NCI-H1417 treated with DMSO at 0.1 percent for 48 hours (cell line): Measurements from ENCODE around the gene DEF6.
"Not testable (repeated sequence)": the region's sequence is repeated elsewhere in the genome, so short reads cannot be mapped to it uniquely, and the experiment has no call there.

ENCODE experiments used
- DNase-seq: peaks from one replicate; lab custom pipeline; 2025; lab: John Stamatoyannopoulos, UW

The DEF6 gene

DNA sequence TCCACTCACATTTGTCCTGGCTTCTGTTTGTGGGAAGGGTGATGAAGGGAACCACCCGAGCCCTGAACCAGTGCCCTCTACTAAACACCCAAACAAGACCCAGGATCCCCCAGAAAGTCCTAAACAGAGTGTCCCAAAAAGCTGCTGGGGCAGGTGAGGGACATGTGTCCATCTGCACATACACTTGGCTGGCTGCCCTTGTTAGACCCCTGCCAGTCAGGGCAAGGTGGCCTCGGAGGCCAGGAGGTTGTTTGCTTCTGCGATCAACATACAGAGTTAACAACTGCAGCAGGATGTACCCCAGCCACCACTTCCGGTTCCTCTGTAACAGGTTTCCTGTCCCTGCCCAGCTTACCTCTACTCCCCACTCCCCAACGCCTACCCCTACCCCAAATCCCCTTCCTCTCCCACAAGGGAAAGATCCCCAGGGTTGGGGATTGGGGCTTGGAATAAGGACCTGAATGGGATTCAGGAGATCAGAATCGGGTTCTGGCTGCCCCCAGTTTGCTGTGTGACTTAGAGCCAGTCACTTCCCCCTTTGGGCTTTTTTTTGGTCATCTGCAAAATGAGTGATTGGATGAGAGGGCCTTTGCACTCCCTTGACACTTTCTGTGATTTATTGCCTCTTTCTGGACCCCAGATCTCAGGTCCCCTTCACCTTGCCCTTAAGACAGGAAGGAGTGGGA, 13.9 kb downstream of the DEF6 start:
- DNase-seq, result no peak

DNA sequence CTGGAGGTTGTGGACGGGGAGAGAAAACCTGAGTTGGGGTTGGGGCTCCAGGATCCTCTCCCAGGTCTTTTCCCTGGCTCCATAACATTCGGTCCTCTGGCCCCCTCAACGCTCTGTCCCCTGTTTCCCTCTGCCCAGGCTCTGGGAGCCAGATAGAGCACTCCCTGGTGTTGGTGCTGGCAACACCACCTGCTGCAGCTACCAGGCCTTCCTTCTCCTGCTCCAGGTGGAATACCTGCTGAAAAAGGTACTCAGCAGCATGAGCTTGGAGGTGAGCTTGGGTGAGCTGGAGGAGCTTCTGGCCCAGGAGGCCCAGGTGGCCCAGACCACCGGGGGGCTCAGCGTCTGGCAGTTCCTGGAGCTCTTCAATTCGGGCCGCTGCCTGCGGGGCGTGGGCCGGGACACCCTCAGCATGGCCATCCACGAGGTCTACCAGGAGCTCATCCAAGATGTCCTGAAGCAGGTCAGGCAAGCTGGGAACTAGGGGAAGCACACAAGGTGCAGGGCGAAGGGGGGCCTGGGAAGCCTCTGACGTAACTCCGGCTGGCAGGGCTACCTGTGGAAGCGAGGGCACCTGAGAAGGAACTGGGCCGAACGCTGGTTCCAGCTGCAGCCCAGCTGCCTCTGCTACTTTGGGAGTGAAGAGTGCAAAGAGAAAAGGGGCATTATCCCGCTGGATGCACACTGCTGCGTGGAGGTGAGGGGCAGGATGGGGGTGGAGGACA, 14.6 kb downstream of the DEF6 start:
- no peak for DNase-seq

DNA sequence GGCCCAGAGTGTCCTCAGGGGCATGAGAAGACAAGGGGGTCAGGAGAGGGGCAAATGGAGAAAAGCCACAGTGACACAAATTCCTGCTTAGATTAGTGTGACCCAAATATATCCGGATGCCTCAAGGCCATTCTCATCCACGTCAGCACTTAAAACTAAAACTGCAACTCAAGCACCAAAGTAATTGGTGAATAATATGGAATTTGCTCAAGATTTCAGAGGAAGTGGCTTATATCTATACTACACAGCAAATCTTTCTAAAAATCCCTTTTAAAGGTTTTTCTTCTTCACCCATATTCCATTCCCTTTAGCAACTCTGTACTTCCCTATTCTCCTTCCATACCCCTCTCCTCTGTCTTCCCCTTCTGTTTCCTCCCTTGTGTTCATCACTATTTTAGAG, 15.2 kb downstream of the DEF6 start:
- no peak for DNase-seq

DNA sequence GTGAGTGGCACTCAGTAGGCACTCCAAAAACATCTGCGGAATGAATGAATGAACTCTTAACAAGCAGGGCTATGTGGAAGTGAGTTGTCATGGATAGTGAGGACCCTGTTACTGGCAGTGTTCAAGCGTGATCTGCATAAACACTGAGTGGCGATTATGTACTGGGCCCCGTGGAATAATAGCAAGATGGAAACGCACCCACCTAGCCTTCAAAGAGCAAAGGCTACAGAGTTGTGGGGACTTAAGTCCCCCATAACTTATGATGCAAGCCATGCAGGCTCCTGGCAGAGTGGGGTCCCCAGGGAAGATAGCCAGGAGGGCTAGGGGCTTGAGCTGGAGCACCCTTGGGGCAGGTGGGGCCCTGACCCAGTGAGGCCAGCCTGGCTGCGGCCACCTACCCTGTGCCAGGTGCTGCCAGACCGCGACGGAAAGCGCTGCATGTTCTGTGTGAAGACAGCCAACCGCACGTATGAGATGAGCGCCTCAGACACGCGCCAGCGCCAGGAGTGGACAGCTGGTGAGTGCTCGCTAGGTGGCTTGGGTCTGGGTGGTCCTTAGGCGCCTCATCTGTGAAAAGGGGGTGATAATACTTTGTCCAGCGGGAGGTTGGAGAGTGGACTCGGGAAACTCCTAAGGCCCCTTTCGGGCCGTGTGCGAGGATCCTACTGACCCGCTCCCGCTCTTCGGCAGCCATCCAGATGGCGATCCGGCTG, 20.0 kb downstream of the DEF6 start:
- no peak for DNase-seq

DNA sequence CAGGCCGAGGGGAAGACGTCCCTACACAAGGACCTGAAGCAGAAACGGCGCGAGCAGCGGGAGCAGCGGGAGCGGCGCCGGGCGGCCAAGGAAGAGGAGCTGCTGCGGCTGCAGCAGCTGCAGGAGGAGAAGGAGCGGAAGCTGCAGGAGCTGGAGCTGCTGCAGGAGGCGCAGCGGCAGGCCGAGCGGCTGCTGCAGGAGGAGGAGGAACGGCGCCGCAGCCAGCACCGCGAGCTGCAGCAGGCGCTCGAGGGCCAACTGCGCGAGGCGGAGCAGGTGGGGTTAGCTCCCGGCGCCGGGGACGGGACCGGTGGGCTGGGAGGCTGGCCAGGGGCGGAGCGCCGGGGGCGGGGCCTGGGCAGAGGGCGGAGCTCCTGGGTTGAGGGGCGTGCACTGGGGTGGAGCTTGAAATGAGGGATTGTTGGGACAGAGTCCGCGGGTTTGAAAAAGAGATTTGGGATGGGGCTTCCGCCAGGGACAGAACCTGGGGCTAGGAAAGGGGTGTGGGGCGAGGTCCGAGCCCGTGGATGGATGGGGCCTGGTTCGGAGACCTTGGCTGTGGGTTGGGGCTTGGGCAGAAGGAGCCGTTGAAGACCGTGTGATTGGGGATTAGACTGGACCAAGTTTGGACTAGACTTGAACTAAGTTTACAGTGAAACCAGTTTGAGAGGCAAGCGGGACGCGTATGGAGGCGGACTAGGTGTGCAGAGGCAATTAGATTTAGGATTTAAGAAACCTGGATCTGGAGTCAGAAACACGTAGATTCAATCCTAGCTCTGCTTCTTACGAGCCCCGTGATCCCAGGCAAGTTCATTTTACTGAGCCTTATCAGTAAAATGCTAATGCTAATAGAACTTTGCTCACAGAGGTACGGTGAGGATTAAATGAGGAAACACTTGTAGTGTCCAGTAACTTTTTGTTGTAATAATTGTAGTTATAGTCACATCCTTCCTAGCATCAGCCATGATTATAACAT, 20.9 kb downstream of the DEF6 start:
- peak; percentile 4 for DNase-seq

GRCh38 chr6:35319346-35320030, 21.9 kb downstream of the DEF6 start:
- DNase-seq, result no peak

- no peak for DNase-seq
Measured at GRCh38 chr6:35320031-35320410, 22.4 kb downstream of the DEF6 start.

- DNase-seq, result no peak
Measured at GRCh38 chr6:35321091-35321490, 23.5 kb downstream of the DEF6 start.

GRCh38 chr6:35327349-35328027, 29.9 kb downstream of the DEF6 start:
- no peak for DNase-seq

DNA sequence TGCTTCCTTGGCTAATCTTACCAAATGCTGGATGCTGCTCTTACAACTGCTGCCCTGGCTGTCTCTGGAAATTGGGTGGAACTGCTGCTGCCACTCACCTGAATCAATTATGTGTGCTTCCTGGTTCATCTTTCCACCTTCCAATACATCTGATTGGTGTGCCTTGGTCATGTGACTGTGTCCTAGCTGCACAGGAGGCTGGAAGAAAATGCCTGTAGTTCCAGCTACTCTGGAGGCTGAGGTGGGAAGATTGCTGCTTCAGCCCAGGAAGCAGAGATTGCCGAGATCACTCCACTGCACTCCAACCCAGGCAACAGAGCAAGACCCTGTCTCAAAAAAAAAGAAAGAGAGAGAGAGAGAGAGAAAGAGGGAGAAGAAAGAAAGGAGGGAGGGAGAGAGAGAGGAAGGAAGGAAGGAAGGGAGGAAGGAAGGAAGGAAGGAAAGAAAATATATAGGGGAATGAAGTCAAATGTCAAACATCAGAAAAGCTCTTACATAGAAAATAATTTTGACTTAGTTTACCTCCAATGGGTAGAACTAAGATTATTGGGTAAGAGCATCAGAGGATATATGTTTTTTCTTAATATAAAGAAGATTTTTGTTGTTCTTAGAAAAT, 30.6 kb downstream of the DEF6 start:
- DNase-seq, result no peak

DNA sequence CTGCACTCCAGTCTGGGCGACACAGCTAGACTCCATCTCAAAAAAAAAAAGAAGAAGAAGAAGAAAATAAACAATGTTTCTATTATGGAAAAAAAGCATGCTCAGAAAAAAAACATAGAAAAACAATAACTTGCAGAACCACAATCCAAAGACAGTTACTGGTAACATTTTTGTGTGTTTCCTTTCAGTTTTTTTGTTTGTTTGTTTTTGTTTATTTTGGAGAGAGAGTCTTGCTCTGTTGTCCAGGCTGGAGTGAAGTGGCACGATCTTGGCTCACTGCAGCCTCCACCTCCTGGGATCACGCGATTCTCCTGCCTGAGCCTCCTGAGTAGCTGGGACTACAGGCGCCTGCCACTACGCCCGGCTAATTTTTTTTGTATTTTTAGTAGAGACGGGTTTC, 31.3 kb downstream of the DEF6 start:
- not testable (repeated sequence) for DNase-seq

- no peak for DNase-seq
Measured at GRCh38 chr6:35330541-35331119, 33.0 kb downstream of the DEF6 start.

DNA sequence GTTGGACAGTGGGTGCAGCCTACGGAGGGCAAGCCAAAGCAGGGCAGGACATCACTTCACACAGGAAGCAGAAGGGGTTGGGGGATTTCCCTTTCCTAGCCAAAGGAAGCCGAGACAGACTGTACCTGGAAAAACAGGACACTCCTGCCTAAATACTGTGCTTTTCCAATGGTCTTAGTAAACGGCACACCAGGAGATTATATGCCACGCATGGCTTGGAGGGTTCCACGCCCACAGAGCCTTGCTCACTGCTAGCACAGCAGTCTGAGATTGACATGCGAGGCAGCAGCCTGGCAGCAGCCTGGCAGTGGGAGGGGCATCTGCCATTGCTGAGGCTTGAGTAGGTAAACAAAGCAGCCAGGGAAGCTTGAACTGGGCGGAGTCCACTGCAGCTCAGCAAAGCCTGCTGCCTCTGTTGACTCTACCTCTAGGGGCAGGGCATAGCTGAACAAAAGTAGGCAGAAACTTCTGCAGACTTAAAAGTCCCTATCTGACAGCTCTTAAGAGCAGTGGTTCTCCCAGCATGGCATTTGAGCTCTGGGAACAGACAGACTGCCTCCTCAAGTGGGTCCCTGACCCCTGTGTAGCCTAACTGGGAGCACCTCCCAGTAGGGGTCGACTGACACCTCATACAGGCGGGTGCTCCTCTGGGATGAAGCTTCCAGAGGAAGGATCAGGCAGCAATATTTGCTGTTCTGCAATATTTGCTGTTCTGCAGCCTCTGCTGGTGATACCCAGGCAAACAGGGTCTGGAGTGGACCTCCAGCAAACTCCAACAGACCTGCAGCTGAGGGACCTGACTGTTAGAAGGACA, 34.7 kb downstream of the DEF6 start:
- peak; percentile 24 for DNase-seq

- no peak for DNase-seq
Measured at GRCh38 chr6:35341557-35341956, 43.9 kb downstream of the DEF6 start.

GRCh38 chr6:35342258-35343091, 44.9 kb downstream of the DEF6 start, which contains the start of gene PPARD:
TSS of gene PPARD (plus strand) at chr6:35342558. CDS start at chr6:35411088, 68,530 bp downstream.
- peak; percentile 73 for DNase-seq

DNA sequence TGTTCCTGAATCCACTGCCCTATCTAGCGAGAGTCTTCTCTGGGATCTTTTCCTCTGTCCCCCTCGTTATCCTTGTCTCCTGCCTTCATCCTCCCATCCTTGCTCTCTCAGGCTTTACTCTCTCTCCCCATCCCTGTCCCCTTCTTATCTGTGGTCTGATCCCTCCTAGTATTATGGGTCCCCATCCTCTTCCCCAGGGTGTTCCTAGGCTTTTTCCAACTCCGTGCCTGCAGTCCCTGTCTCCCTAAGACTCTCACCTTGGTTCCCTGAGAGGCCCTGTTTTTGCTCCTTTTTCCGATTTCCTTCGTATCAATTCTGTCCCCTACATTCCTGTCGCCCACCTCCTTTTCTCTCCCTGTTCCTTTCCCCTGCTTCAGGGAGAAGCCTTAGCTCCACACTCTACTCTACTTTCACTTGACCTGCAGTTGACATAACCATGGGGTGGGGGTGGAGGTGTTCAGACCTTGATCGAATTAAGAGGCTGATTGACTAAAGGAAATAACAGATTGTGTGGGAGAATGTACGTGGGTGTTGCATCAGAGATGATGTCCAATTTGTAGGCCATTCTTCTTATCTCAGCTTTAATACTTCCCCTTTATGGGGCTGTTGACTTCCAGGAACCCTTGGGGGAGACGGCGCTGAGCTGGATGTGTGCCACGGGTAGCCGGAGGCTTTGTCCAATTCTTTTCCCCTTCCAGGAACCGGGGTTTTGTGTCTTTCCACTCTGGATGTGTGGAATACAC, 45.6 kb downstream of the DEF6 start:
- no peak for DNase-seq

GRCh38 chr6:35343835-35344550, 46.4 kb downstream of the DEF6 start:
- DNase-seq, result no peak
